Measurements from ENCODE around the gene TM7SF3. TPM values are rescaled to one million over a fixed set of nuclear protein-coding genes. Genes with fewer than 3 reads are reported as not detected.
"Not testable (repeated sequence)": the region's sequence is repeated elsewhere in the genome, so short reads cannot be mapped to it uniquely, and the experiment has no call there.

The TM7SF3 gene
- total and polyA plus RNA-seq, 5 donors from 2014 or later = 21.8 to 68.2 (median 62.2) TPM

- no peaks in the 10 kb centered on the region for H3K9me3 ChIP-seq (ENCODE audit: control insufficient read depth in 2 of 2, low read length in 2 of 2)
- Mint-ChIP-seq H3K4me3 (no peak overlapping the region), H3K27me3 (no peaks in the 10 kb centered on the region), H3K4me1 (peaks cover 0 to 6% (median 2%) of the 10 kb centered on the region in 4 donors), H3K27ac (no peak overlapping the region), H3K36me3 (peaks cover 21% of the 10 kb centered on the region), H3K9me3 (peaks cover 0 to 3% (median 0%) of the 10 kb centered on the region in 7 donors)
- no peaks in the 10 kb centered on the region for H3K27me3 ChIP-seq (ENCODE audit: control insufficient read depth, insufficient read depth, low read length)
- no peaks in the 10 kb centered on the region for H3K36me3 ChIP-seq (ENCODE audit: control insufficient read depth, insufficient read depth, low read length)
- no peak for ATAC-seq (ENCODE audit: low read depth in 2 of 2)
- H3K4me3 ChIP-seq (ENCODE audit: low read depth, low read length) = no peak overlapping the region
- H3K4me1 ChIP-seq (ENCODE audit: control insufficient read depth, insufficient read depth, low read length, poor library complexity, severe bottlenecking) = no peaks in the 10 kb centered on the region
- H3K27ac ChIP-seq (ENCODE audit: insufficient read depth, low read length, poor library complexity, severe bottlenecking) = no peak overlapping the region
- no peak for DNase-seq
Measured at GRCh38 chr12:27052176-27052575, 38.0 kb upstream of the TM7SF3 start.

- Histone ChIP-seq H3K4me3 (ENCODE audit: low read depth, low read length) (no peak overlapping the region), H3K27me3 (ENCODE audit: control insufficient read depth, insufficient read depth, low read length) (no peaks in the 10 kb centered on the region), H3K27ac (ENCODE audit: insufficient read depth, low read length, poor library complexity, severe bottlenecking) (no peak overlapping the region), H3K4me1 (ENCODE audit: control insufficient read depth, insufficient read depth, low read length, poor library complexity, severe bottlenecking) (no peaks in the 10 kb centered on the region), H3K36me3 (ENCODE audit: control insufficient read depth, insufficient read depth, low read length) (no peaks in the 10 kb centered on the region), H3K9me3 (ENCODE audit: control insufficient read depth in 2 of 2, low read length in 2 of 2) (no peaks in the 10 kb centered on the region)
- Mint-ChIP-seq H3K4me1 (peaks cover 0 to 6% (median 2%) of the 10 kb centered on the region in 4 donors), H3K9me3 (peaks cover 0 to 16% (median 3%) of the 10 kb centered on the region in 7 donors), H3K36me3 (peaks cover 30% of the 10 kb centered on the region), H3K4me3 (no peak overlapping the region), H3K27me3 (no peaks in the 10 kb centered on the region), H3K27ac (no peak overlapping the region)
- ATAC-seq (ENCODE audit: low read depth in 2 of 2) (no peak), DNase-seq (no peak)
Measured at GRCh38 chr12:27048822-27049752, 34.9 kb upstream of the TM7SF3 start.

- DNase-seq; H3K9me3 ChIP-seq (ENCODE audit: control insufficient read depth in 2 of 2, low read length in 2 of 2); H3K4me1 Mint-ChIP-seq; H3K27ac Mint-ChIP-seq; H3K4me3 Mint-ChIP-seq; ATAC-seq (ENCODE audit: low read depth in 2 of 2); H3K36me3 ChIP-seq (ENCODE audit: control insufficient read depth, insufficient read depth, low read length); H3K4me3 ChIP-seq (ENCODE audit: low read depth, low read length); H3K27ac ChIP-seq (ENCODE audit: insufficient read depth, low read length, poor library complexity, severe bottlenecking); H3K4me1 ChIP-seq (ENCODE audit: control insufficient read depth, insufficient read depth, low read length, poor library complexity, severe bottlenecking); H3K27me3 ChIP-seq (ENCODE audit: control insufficient read depth, insufficient read depth, low read length); H3K27me3 Mint-ChIP-seq: not testable (repeated sequence)
- H3K36me3 Mint-ChIP-seq = peaks cover 33% of the 10 kb centered on the region
- H3K9me3 Mint-ChIP-seq = peaks cover 3 to 40% (median 8%) of the 10 kb centered on the region in 7 donors
Measured at GRCh38 chr12:27042018-27042417, 27.8 kb upstream of the TM7SF3 start.

- not testable (repeated sequence) for DNase-seq; H3K4me1 ChIP-seq (ENCODE audit: control insufficient read depth, insufficient read depth, low read length, poor library complexity, severe bottlenecking); H3K4me3 ChIP-seq (ENCODE audit: low read depth, low read length); H3K9me3 ChIP-seq (ENCODE audit: control insufficient read depth in 2 of 2, low read length in 2 of 2); H3K4me3 Mint-ChIP-seq; ATAC-seq (ENCODE audit: low read depth in 2 of 2); H3K27ac Mint-ChIP-seq; H3K36me3 ChIP-seq (ENCODE audit: control insufficient read depth, insufficient read depth, low read length); H3K27me3 Mint-ChIP-seq; H3K27me3 ChIP-seq (ENCODE audit: control insufficient read depth, insufficient read depth, low read length); H3K27ac ChIP-seq (ENCODE audit: insufficient read depth, low read length, poor library complexity, severe bottlenecking); H3K4me1 Mint-ChIP-seq
- Mint-ChIP-seq H3K36me3 (peaks cover 30% of the 10 kb centered on the region), H3K9me3 (peaks cover 3 to 36% (median 8%) of the 10 kb centered on the region in 7 donors)
Measured at GRCh38 chr12:27040637-27041036, 26.5 kb upstream of the TM7SF3 start.

GRCh38 chr12:27034607-27035293, 20.6 kb upstream of the TM7SF3 start:
- DNase-seq (no peak), ATAC-seq (ENCODE audit: low read depth in 2 of 2) (no peak)
- Mint-ChIP-seq H3K9me3 (peaks cover 0 to 6% (median 0%) of the 10 kb centered on the region in 7 donors), H3K27ac (peak overlapping the region in 1 of 3 donors; percentile 74), H3K4me1 (peaks cover 0 to 4% (median 0%) of the 10 kb centered on the region in 4 donors), H3K36me3 (peaks cover 39% of the 10 kb centered on the region), H3K4me3 (no peak overlapping the region), H3K27me3 (no peaks in the 10 kb centered on the region)
- H3K27me3 ChIP-seq (ENCODE audit: control insufficient read depth, insufficient read depth, low read length) = no peaks in the 10 kb centered on the region
- no peak overlapping the region for H3K27ac ChIP-seq (ENCODE audit: insufficient read depth, low read length, poor library complexity, severe bottlenecking)
- H3K9me3 ChIP-seq (ENCODE audit: control insufficient read depth in 2 of 2, low read length in 2 of 2) = no peaks in the 10 kb centered on the region
- no peak overlapping the region for H3K4me3 ChIP-seq (ENCODE audit: low read depth, low read length)
- peaks cover 39% of the 10 kb centered on the region for H3K36me3 ChIP-seq (ENCODE audit: control insufficient read depth, insufficient read depth, low read length)
- no peaks in the 10 kb centered on the region for H3K4me1 ChIP-seq (ENCODE audit: control insufficient read depth, insufficient read depth, low read length, poor library complexity, severe bottlenecking)

GRCh38 chr12:27032679-27033078, 18.5 kb upstream of the TM7SF3 start:
- DNase-seq (no peak), ATAC-seq (ENCODE audit: low read depth in 2 of 2) (no peak)
- no peaks in the 10 kb centered on the region for H3K4me1 ChIP-seq (ENCODE audit: control insufficient read depth, insufficient read depth, low read length, poor library complexity, severe bottlenecking)
- Mint-ChIP-seq H3K27ac (no peak overlapping the region), H3K27me3 (no peaks in the 10 kb centered on the region), H3K4me3 (no peak overlapping the region), H3K36me3 (peaks cover 45% of the 10 kb centered on the region), H3K4me1 (peaks cover 1 to 4% (median 2%) of the 10 kb centered on the region in 4 donors), H3K9me3 (peaks cover 0 to 3% (median 0%) of the 10 kb centered on the region in 7 donors)
- no peak overlapping the region for H3K27ac ChIP-seq (ENCODE audit: insufficient read depth, low read length, poor library complexity, severe bottlenecking)
- H3K27me3 ChIP-seq (ENCODE audit: control insufficient read depth, insufficient read depth, low read length) = no peaks in the 10 kb centered on the region
- H3K4me3 ChIP-seq (ENCODE audit: low read depth, low read length) = no peak overlapping the region
- H3K9me3 ChIP-seq (ENCODE audit: control insufficient read depth in 2 of 2, low read length in 2 of 2) = no peaks in the 10 kb centered on the region
- peaks cover 56% of the 10 kb centered on the region for H3K36me3 ChIP-seq (ENCODE audit: control insufficient read depth, insufficient read depth, low read length)

- H3K4me3 Mint-ChIP-seq = no peak overlapping the region
- peaks cover 47% of the 10 kb centered on the region for H3K36me3 Mint-ChIP-seq
Measured at GRCh38 chr12:27031531-27031930, 17.3 kb upstream of the TM7SF3 start.

More at GRCh38 chr12:27031531-27031930, 17.3 kb upstream of the TM7SF3 start:
- Histone ChIP-seq H3K9me3 (ENCODE audit: control insufficient read depth in 2 of 2, low read length in 2 of 2) (no peaks in the 10 kb centered on the region), H3K36me3 (ENCODE audit: control insufficient read depth, insufficient read depth, low read length) (peaks cover 60% of the 10 kb centered on the region), H3K27me3 (ENCODE audit: control insufficient read depth, insufficient read depth, low read length) (no peaks in the 10 kb centered on the region), H3K4me3 (ENCODE audit: low read depth, low read length) (no peak overlapping the region), H3K27ac (ENCODE audit: insufficient read depth, low read length, poor library complexity, severe bottlenecking) (no peak overlapping the region), H3K4me1 (ENCODE audit: control insufficient read depth, insufficient read depth, low read length, poor library complexity, severe bottlenecking) (no peaks in the 10 kb centered on the region)
- Mint-ChIP-seq H3K4me1 (peaks cover 4 to 9% (median 8%) of the 10 kb centered on the region in 4 donors), H3K27me3 (no peaks in the 10 kb centered on the region), H3K27ac (no peak overlapping the region), H3K9me3 (peaks cover 0 to 3% (median 0%) of the 10 kb centered on the region in 7 donors)
- ATAC-seq (ENCODE audit: low read depth in 2 of 2) (no peak), DNase-seq (no peak)

All from CD4-positive, CD25-positive, alpha-beta regulatory T cell (primary cell).